Upper lobe of right lung (tissue), 1 donor: Measurements from ENCODE around the gene RHOH. TPM values are rescaled to one million over a fixed set of nuclear protein-coding genes. Genes with fewer than 3 reads are reported as not detected.

Experiments
- ATAC-seq: fragments of 200-7000 bp; cut with Tn5 transposase; one replicate; pipeline ENCODE4 v1.9.1; 2020; ENCODE audit warnings: mild to moderate bottlenecking, moderate library complexity
- DNase-seq: peaks from one replicate; pipeline ENCODE4 v3.0.0-alpha.2; 2020
- H3K27ac ChIP-seq: fragments of 200-600 bp; one replicate; pipeline ENCODE4 v1.8.0; 2022
- H3K27me3 ChIP-seq: fragments of 200-600 bp; one replicate; pipeline ENCODE4 v1.8.0; 2022; ENCODE audit warnings: mild to moderate bottlenecking
- H3K36me3 ChIP-seq: fragments of 200-600 bp; one replicate; pipeline ENCODE4 v1.8.0; 2022
- H3K4me1 ChIP-seq: fragments of 200-600 bp; one replicate; pipeline ENCODE4 v1.8.0; 2022
- H3K4me3 ChIP-seq: fragments of 200-600 bp; one replicate; pipeline ENCODE4 v1.8.0; 2022; ENCODE audit warnings: mild to moderate bottlenecking
- H3K9me3 ChIP-seq: fragments of 200-600 bp; one replicate; pipeline ENCODE4 v1.8.0; 2022
- CTCF ChIP-seq: fragments of 200-600 bp; IDR thresholded peaks from one replicate; pipeline ENCODE4 v1.8.0; 2022; ENCODE audit warnings: antibody characterized with exemption
- intact Hi-C: fragments of 100-400 bp; cut with DNase I; formaldehyde crosslinking; loops from one replicate; pipeline ENCODE4 v1.11.0; 2022
- total RNA-seq: library from RNA; stranded (reverse); fragmentation: NEBNext Ultra II Directional; extraction: Animal tissue kit (Norgen Biotek cat#: 25700); gene quantifications from one replicate; pipeline ENCODE4 v1.2.1, GENCODE V29; 2021
- donor health status: DM: no; HTN: yes; CAD: no; lungs with severe emphysema.

Gene RHOH
- total RNA-seq, 1 donor from 2014 or later = 8.8 TPM

DNA sequence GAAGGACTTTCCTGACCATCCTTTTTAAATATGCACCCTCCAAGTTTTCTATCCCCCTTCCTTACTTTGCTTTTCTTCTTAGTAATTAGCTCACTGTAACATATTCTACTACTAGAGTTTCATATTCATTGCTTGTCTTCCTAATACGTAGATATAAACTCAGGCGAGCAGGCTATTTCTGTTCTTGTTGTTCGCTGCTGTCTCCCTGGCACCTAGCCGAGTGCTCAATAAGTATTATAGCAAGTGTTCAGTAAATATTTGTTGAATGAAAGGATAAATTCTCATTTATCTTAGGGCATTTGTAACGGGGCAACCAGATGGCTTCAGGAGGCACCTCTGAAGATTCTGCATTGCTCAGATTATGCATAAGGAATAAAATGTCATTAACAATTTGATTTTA is 6.8 kb upstream of the RHOH start:
- intact Hi-C loops = no loop called here
- no peak for TF ChIP-seq CTCF
- H3K36me3 ChIP-seq = no peaks in the 10 kb centered on the region
- H3K27ac ChIP-seq = no peak overlapping the region
- no peak overlapping the region for H3K4me3 ChIP-seq
- no peaks in the 10 kb centered on the region for H3K9me3 ChIP-seq
- H3K27me3 ChIP-seq = no peaks in the 10 kb centered on the region
- no peak for DNase-seq
- no peak for ATAC-seq
- H3K4me1 ChIP-seq = no peaks in the 10 kb centered on the region

- Histone ChIP-seq H3K27me3 (no peaks in the 10 kb centered on the region), H3K36me3 (no peaks in the 10 kb centered on the region), H3K4me3 (no peak overlapping the region), H3K9me3 (no peaks in the 10 kb centered on the region), H3K27ac (no peak overlapping the region), H3K4me1 (no peaks in the 10 kb centered on the region)
- DNase-seq = no peak
- ATAC-seq = no peak
- intact Hi-C loops = no loop called here
- no peak for TF ChIP-seq CTCF
Measured at GRCh38 chr4:40190465-40190864, 6.4 kb upstream of the RHOH start.

- intact Hi-C loops = no loop called here
- Histone ChIP-seq H3K4me1 (no peaks in the 10 kb centered on the region), H3K4me3 (no peak overlapping the region), H3K27me3 (no peaks in the 10 kb centered on the region), H3K36me3 (no peaks in the 10 kb centered on the region), H3K9me3 (no peaks in the 10 kb centered on the region), H3K27ac (no peak overlapping the region)
- TF ChIP-seq CTCF = no peak
- no peak for ATAC-seq
- DNase-seq = no peak
Measured at GRCh38 chr4:40190880-40191815, 5.7 kb upstream of the RHOH start.

DNA sequence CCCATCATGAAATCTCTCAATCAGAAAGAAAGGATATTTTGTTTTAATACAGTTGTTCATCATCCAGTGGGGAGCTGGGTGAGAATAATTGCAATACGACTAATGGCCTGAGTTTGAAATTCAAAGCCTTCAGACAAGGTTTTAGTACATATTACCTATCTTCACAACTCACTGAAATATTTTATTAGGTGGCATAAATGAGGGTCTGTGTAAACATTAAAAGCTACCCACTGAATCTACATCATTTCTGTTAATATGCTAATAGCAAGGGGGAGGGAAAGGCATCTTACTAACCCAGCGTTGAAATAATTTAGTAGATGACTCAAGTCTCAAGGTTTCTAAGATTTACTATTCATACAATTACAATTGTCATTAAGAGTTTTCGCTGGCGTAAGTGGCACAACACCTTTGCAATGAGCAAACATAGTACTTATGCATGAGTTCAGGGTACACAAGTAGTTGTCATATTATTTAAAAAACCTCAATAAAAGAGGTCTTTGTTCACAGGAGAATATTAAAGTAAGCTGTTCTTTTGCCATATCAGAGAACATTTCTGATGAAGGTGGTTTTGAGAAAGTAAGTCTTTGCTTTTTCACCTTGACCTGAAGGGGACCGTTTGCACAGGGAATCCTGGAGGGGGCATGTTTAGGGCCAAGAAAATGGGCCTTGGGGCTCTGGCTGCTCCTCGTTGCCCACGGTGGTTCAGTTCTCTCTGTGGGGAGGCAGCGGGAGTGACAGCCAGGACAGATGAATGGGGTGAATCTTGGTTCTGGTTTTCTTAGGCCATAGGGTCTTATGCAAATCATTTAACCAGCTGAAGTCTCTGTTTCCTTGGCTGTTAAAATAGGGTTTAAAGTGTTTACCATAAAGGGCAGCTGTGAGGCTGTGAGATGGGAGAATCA is 4.5 kb upstream of the RHOH start:
- H3K27me3 ChIP-seq = no peaks in the 10 kb centered on the region
- no peak overlapping the region for H3K27ac ChIP-seq
- no peaks in the 10 kb centered on the region for H3K9me3 ChIP-seq
- H3K4me3 ChIP-seq = no peak overlapping the region
- intact Hi-C loops = no loop called here
- no peaks in the 10 kb centered on the region for H3K36me3 ChIP-seq
- H3K4me1 ChIP-seq = no peaks in the 10 kb centered on the region
- DNase-seq = no peak
- no peak for ATAC-seq
- no peak for TF ChIP-seq CTCF

- no peak for ATAC-seq
- Histone ChIP-seq H3K4me1 (no peaks in the 10 kb centered on the region), H3K36me3 (no peaks in the 10 kb centered on the region), H3K9me3 (no peaks in the 10 kb centered on the region), H3K4me3 (no peak overlapping the region), H3K27ac (no peak overlapping the region), H3K27me3 (no peaks in the 10 kb centered on the region)
- DNase-seq = no peak
- no peak for TF ChIP-seq CTCF
- intact Hi-C loops = no loop called here
Measured at GRCh38 chr4:40193016-40193571, 3.7 kb upstream of the RHOH start.
